PFSK-1 (cell line): ENCODE results near the gene MFF.

Experiments used
- FOXP2 ChIP-seq: optimal IDR thresholded peaks from 2 replicates; pipeline ENCODE3; 2011; ENCODE audit warnings: borderline replicate concordance, control low read depth, inconsistent platforms; ENCODE audit not compliant: insufficient read depth; ENCODE audit errors: extremely low read length, extremely low read depth
- POLR2AphosphoS5 ChIP-seq: IDR thresholded peaks from 2 replicates; pipeline ENCODE4 v1.6.1; 2012; ENCODE audit warnings: low read depth, mild to moderate bottlenecking, control low read depth, low read length, moderate library complexity
- REST ChIP-seq, 2 experiments: IDR thresholded peaks; 2 replicates each; pipeline versions ENCODE4 v1.6.1 to v1.8.0; 2011 to 2012; ENCODE audit warnings: low read depth in 2 of 2, low read length in 2 of 2, control low read depth in 1 of 2, inconsistent platforms in 1 of 2, mild to moderate bottlenecking in 1 of 2, moderate library complexity in 1 of 2; ENCODE audit not compliant: insufficient read depth in 1 of 2
- SIN3A ChIP-seq: IDR thresholded peaks from 2 replicates; pipeline ENCODE4 v1.6.1; 2012; ENCODE audit warnings: mild to moderate bottlenecking, low read length, moderate library complexity, borderline replicate concordance; ENCODE audit not compliant: insufficient read depth
- TAF1 ChIP-seq: IDR thresholded peaks from 2 replicates; pipeline ENCODE4 v1.6.1; 2012; ENCODE audit warnings: low read length, control low read depth, borderline replicate concordance; ENCODE audit not compliant: insufficient read depth

Gene MFF

GRCh38 chr2:227326783-227327182 lies 1.7 kb downstream of the MFF start:
- TF ChIP-seq FOXP2 = no peak
- no peak for TF ChIP-seq TAF1
- TF ChIP-seq SIN3A = no peak
- TF ChIP-seq REST (IDR thresholded peaks at IDR 0.05; ENCODE audit: insufficient read depth in 1 of 2, low read depth in 2 of 2, low read length in 2 of 2) = no peak
- no peak for TF ChIP-seq POLR2AphosphoS5

GRCh38 chr2:227335713-227336112 lies 10.7 kb downstream of the MFF start:
- TF ChIP-seq POLR2AphosphoS5 (no peak), SIN3A (no peak), TAF1 (no peak), REST (IDR thresholded peaks at IDR 0.05; ENCODE audit: insufficient read depth in 1 of 2, low read depth in 2 of 2, low read length in 2 of 2) (no peak), FOXP2 (no peak)

GRCh38 chr2:227337442-227337841 lies 12.4 kb downstream of the MFF start:
- TF ChIP-seq FOXP2 (no peak), SIN3A (no peak), POLR2AphosphoS5 (no peak), REST (IDR thresholded peaks at IDR 0.05; ENCODE audit: insufficient read depth in 1 of 2, low read depth in 2 of 2, low read length in 2 of 2) (no peak), TAF1 (no peak)

- TF ChIP-seq FOXP2 (no peak), REST (IDR thresholded peaks at IDR 0.05; ENCODE audit: insufficient read depth in 1 of 2, low read depth in 2 of 2, low read length in 2 of 2) (no peak), SIN3A (no peak), POLR2AphosphoS5 (no peak), TAF1 (no peak)
These were observed 14.1 kb downstream of the MFF start for GRCh38 chr2:227339098-227339599.

GRCh38 chr2:227340106-227340505 lies 15.1 kb downstream of the MFF start:
- TF ChIP-seq TAF1 = no peak
- TF ChIP-seq REST (IDR thresholded peaks at IDR 0.05; ENCODE audit: insufficient read depth in 1 of 2, low read depth in 2 of 2, low read length in 2 of 2) = no peak
- TF ChIP-seq FOXP2 = no peak
- no peak for TF ChIP-seq POLR2AphosphoS5
- TF ChIP-seq SIN3A = no peak
